ENCODE measurements around the gene KBTBD8.

- TF ChIP-seq CTCF (IDR thresholded peaks at IDR 0.05) = no peak
- no peak for TF ChIP-seq POLR2A (IDR thresholded peaks at IDR 0.05)
- no peak for TF ChIP-seq EP300 (IDR thresholded peaks at IDR 0.05)
Observed at GRCh38 chr3:67044295-67044694, 46.2 kb downstream of the KBTBD8 start.

All from tibial nerve (tissue), 4 donors.